ENCODE measurements around the gene ARIH2.
"Not testable (repeated sequence)": the region's sequence is repeated elsewhere in the genome, so short reads cannot be mapped to it uniquely, and the experiment has no call there.

ARIH2 gene

GRCh38 chr3:49005998-49006397, 87.4 kb downstream of the ARIH2 start:
- DNase-seq = no peak

DNA sequence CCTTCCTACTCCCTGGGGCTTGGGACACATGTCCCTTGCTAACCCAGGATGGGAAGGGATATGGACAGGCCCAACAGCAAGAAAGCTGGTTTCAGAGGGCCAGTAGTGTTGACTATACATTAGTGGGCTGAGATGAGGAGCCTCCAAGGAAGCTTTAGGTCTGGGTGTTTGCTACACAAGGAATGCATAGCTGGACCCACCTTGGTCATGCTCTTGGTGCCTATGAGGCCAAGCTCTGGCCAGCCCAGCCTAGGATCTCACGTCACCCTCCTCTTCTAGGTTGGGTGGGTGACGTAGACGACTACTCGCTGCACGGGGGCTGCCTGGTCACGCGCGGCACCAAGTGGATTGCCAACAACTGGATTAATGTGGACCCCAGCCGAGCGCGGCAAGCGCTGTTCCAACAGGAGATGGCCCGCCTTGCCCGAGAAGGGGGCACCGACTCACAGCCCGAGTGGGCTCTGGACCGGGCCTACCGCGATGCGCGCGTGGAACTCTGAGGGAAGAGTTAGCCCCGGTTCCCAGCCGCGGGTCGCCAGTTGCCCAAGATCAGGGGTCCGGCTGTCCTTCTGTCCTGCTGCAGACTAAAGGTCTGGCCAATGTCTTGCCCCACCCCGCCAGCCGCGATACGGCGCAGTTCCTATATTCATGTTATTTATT, 87.9 kb downstream of the ARIH2 start:
- no peak for DNase-seq

GRCh38 chr3:49007068-49007770, 88.6 kb downstream of the ARIH2 start, which contains the start of gene WDR6:
Gene WDR6 (plus strand): TSS chr3:49007391. CDS start chr3:49007432, 41 bp downstream.
- DNase-seq = peak; percentile 97

DNA sequence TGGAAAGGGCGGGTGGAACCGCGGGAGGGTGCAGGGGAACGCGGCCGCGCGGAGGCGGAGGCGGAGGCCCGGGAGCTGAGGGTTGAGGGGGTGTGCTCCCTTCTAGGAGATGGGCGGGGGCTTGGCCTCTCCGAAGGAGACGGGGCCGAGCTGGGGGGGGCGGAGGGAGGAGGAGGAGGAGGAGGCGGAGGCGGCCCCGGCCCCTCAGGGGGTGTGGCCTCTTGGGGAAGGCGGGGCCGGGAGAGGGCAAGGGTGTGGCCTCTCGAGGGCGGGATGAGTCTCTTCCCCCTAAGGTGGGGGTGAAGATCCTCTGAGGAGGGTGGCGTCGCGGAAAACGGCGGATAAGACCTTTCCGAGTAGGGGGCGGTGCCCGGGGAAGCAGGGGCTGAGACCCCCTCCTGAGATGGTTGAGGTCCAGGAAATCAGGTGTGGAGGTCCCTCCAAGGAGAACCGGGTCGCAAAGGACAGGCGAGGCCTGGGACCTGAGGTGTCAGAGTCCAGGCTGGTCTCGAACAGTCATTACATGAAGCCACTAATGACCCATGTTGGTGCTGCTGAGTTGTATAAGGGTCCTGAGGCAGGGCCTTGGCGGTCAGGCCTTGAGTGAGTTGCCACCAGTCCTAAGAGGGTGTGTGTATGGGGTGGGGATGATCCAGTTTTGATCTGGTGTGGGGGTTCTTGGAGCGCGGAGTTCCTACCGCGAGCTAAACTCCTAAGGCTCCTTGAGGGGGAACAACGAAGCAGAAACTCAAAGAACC, 89.3 kb downstream of the ARIH2 start:
- peak; percentile 83 for DNase-seq

DNA sequence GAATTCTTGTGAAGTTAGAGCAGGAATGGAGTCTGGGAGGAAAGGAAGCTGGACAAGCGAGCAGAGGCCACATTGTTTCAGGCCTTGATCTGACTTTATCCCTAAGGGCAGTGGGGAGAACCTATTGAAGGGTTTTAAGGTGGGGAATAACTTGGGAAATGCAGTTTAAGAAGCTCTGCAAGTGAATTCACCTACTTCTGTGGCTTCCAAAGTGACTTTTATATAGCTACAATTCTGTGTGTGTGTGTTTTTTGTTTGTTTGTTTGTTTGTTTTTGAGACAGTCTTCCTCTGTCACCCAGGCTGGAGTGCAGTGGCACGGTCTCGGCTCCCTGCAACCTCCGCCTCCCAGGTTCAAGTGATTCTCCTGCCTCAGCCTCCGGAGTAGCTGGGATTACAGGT, 90.0 kb downstream of the ARIH2 start:
- DNase-seq = not testable (repeated sequence)

- DNase-seq = no peak
Observed at GRCh38 chr3:49009396-49009795, 90.8 kb downstream of the ARIH2 start.

DNA sequence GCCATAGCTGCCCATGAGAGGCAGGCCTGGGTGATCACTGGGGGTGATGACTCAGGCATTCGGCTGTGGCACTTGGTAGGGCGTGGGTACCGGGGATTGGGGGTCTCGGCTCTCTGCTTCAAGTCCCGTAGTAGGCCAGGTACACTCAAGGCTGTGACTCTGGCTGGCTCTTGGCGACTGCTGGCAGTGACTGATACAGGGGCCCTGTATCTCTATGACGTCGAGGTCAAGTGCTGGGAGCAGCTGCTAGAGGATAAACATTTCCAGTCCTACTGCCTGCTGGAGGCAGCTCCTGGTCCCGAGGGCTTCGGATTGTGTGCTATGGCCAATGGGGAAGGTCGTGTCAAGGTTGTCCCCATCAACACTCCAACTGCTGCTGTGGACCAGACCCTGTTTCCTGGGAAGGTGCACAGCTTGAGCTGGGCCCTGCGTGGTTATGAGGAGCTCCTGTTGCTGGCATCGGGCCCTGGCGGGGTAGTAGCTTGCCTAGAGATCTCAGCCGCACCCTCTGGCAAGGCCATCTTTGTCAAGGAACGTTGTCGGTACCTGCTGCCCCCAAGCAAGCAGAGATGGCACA, 93.9 kb downstream of the ARIH2 start:
- DNase-seq = no peak

DNA sequence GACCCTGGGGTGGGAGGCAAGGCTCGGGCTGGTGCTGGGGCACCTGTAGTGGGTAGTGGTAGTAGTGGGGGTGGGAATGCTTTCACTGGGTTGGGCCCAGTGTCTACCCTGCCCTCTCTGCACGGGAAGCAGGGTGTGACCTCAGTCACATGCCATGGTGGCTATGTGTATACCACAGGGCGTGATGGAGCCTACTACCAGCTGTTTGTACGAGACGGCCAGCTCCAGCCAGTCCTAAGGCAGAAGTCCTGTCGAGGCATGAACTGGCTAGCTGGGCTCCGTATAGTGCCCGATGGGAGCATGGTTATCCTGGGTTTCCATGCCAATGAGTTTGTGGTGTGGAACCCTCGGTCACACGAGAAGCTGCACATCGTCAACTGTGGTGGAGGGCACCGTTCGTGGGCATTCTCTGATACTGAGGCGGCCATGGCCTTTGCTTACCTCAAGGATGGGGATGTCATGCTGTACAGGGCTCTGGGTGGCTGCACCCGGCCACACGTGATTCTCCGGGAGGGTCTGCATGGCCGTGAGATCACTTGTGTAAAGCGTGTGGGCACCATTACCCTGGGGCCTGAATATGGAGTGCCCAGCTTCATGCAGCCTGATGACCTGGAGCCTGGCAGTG, 94.6 kb downstream of the ARIH2 start:
- no peak for DNase-seq

GRCh38 chr3:49013738-49014660, 95.4 kb downstream of the ARIH2 start:
- peak; percentile 55 for DNase-seq

DNA sequence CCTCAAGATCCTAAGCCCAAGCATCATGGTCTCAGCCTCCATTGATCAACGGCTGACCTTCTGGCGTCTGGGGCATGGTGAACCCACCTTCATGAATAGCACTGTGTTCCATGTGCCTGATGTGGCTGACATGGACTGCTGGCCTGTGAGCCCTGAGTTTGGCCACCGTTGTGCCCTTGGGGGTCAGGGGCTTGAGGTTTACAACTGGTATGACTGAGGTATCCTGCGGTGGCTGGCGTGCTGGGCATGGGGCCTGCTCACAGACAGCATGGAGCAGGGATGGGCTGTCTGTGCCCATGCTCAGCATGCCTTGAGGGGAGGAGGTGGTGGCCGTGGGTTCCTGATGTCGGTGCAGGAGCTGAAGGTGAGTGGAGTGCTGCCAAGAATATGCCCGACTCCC, 96.4 kb downstream of the ARIH2 start:
- no peak for DNase-seq

DNA sequence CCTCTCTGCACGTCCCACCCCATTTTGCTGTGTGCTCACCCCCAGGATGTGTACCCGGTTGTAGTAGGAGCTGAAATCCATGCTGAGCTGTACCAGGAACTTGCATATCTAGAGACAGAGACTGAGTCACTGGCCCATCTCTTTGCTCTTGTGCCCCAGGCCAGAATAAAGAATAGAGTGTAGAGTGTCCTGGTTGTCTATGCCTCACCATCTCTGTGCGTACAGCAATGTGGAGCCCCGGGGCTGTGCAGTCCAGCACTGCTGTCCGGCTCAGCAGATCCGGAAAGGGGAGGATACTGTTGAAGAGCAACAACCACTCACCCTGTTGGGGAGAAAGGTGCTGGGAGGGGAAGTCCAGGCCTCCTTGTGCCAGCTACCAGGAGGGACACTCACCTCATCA, 97.1 kb downstream of the ARIH2 start:
- no peak for DNase-seq

- DNase-seq = no peak
Observed at GRCh38 chr3:49016414-49017228, 98.0 kb downstream of the ARIH2 start.

DNA sequence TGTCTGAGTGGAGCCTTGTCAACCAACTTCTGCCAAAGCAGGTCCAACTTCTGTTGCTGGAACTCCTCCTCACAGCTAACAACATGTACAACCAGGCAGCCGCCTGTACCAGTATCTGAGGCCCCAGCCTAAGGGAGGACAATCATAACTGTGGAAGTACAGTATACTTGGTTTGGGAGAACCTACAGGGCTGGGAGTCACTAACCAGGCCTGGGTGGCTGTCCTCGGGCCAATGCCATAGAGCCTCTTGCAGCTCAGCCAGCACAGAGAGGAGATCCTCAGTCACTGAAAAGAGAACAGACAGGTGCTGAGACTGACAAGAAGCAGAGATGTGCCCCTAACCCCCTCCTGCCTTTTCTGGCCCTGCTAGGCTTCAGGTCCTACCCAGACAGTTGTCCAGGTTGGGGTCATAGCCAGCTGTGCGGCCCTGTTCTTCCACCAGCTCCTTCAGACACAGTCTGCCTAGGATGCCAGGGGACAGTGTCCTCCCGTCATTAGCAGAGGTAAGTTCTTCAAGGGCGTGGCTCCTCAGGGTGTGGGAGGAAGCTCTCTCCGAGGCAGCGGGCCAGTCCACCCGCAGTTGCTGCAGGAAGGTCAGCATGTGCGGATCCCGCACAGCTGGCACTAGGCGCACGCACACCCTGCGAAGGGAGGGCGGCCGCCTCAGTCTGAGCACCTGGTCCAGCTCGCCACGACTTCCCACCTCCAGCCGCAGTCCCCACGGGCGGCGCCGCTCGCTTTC, 98.8 kb downstream of the ARIH2 start:
- DNase-seq = no peak

- peak; percentile 52 for DNase-seq
Observed at GRCh38 chr3:49017971-49018706, 99.5 kb downstream of the ARIH2 start, which contains the start of gene DALRD3. Gene DALRD3 (minus strand): TSS chr3:49018580. CDS start chr3:49018564, 16 bp downstream.

GRCh38 chr3:49018707-49019006, 100.0 kb downstream of the ARIH2 start:
- DNase-seq = no peak

GRCh38 chr3:49019941-49020329, 101.3 kb downstream of the ARIH2 start:
- no peak for DNase-seq

DNA sequence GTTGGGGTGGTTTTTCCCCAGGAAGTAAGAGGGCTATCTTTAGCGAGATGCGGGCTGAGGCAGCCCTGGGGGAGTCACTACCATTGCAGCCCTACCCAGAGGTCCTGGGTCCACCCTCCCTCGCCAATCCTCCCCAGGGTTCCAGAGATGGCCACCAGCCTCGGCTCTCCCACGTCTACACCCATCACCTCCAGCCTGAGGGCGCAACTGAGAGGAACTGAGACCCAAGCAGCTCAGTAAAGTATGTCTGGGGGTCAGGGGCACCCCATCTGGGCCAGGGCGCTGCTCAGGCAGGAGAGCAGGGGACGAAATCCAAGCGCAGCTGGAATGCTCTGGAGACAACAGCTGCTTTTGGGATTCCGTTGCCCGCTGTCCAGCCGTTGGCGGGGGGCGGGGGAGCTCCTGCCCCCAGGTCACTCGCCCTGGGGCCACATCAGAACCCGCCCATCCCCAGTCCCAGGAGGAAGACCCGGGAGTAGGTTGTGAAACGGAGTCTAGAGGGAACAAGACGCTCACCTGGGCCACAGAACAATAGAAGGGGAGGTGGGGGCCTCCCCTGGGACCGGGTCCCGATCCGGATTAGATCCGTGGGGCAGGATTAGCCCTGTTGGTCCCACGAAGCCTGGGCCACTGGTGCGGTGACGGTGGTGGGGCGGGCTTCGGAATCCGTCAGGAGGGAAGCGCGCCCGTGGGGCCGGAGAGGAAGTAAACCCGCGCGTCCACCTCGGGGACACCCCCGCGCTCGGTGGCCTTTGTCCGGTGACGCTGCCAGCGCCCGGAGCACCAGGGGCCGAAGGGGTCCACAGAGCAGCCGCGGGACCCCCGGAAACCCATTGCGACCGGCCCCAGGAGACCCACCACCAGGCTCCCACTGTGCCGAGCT, 101.9 kb downstream of the ARIH2 start:
- DNase-seq = no peak

DNA sequence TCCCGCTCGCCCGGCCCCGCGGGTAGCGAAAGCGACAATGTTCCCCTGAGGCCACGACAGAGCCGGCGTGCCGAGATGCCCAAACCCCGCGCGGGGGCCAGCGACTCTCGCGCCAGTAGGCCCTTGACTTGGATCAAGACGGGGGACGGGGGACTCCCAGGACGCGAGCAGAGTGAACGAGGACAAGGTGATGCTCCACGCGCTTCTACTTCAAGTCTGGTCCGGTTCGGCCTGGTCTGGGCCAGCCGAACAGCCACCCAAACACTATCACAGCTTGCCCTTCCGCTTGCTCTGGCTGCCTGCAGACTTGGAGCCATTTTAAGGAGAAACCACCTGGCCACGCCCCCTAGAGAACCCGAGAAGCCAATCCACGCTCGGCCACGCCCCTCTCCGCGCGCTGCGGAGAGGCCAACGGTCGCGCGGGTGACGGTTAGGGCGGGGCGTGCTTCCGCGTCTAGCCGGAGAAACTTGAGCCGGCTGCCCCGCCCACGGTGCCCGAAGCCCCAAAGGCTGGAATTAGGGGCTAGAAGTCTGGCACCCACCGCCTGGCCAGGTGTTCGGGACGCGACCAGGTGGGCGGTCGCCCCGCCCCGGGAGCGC, 102.7 kb downstream of the ARIH2 start:
- DNase-seq = peak; percentile 99

Data from activated CD4-positive, alpha-beta T cell treated with anti-CD3 and anti-CD28 coated beads, Interleukin-2, amount 50 U/mL, for 1 hour (primary cell).